HG02870 (cell line): Measurements from ENCODE around the gene C19orf85.
"Not testable (repeated sequence)": the region's sequence is repeated elsewhere in the genome, so short reads cannot be mapped to it uniquely, and the experiment has no call there.

Experiments
- ATAC-seq: cut with Tn5 transposase; IDR thresholded peaks from one replicate; pipeline ENCODE4 v1.9.1; 2021; ENCODE audit warnings: mild to moderate bottlenecking, moderate library complexity; ENCODE audit not compliant: unreplicated experiment

C19orf85 gene

GRCh38 chr19:55459950-55460657 lies 4.4 kb downstream of the C19orf85 start:
- ATAC-seq = no peak

GRCh38 chr19:55459551-55459949 lies 5.0 kb downstream of the C19orf85 start:
- no peak for ATAC-seq

GRCh38 chr19:55457683-55458457 lies 6.7 kb downstream of the C19orf85 start:
- ATAC-seq = no peak

GRCh38 chr19:55456347-55456746 lies 8.2 kb downstream of the C19orf85 start:
- ATAC-seq = no peak

- no peak for ATAC-seq
Measured at GRCh38 chr19:55455576-55456235, 8.8 kb downstream of the C19orf85 start.

GRCh38 chr19:55454787-55455243 lies 9.7 kb downstream of the C19orf85 start:
- ATAC-seq = no peak

GRCh38 chr19:55453511-55454260 lies 10.9 kb downstream of the C19orf85 start:
- ATAC-seq = no peak

- no peak for ATAC-seq
Measured at GRCh38 chr19:55452749-55453346, 11.7 kb downstream of the C19orf85 start.

- ATAC-seq = no peak
Measured at GRCh38 chr19:55451965-55452748, 12.4 kb downstream of the C19orf85 start.

- no peak for ATAC-seq
Measured at GRCh38 chr19:55451163-55451964, 13.2 kb downstream of the C19orf85 start.

GRCh38 chr19:55449469-55449868 lies 15.1 kb downstream of the C19orf85 start:
- ATAC-seq = no peak

GRCh38 chr19:55448175-55448490 lies 16.4 kb downstream of the C19orf85 start:
- ATAC-seq = not testable (repeated sequence)

- no peak for ATAC-seq
Measured at GRCh38 chr19:55447421-55448174, 17.0 kb downstream of the C19orf85 start.

GRCh38 chr19:55446060-55446459 lies 18.5 kb downstream of the C19orf85 start:
- no peak for ATAC-seq

GRCh38 chr19:55444646-55445045 lies 19.9 kb downstream of the C19orf85 start:
- no peak for ATAC-seq

- ATAC-seq = no peak
Measured at GRCh38 chr19:55443824-55444480, 20.6 kb downstream of the C19orf85 start.

GRCh38 chr19:55443045-55443823 lies 21.3 kb downstream of the C19orf85 start, which contains the start of gene SHISA7:
Gene SHISA7 (minus strand): TSS chr19:55443300. CDS start chr19:55442863, 437 bp downstream.
- ATAC-seq = no peak
